GM12872 (cell line): ENCODE results near the gene TPSAB1.

Experiments used
- TF ChIP-seq, protein P1 (sequence below): IDR thresholded peaks from 3 replicates; pipeline ENCODE4 v1.5.1; 2011; ENCODE audit warnings: low read depth, mild to moderate bottlenecking, low read length, moderate library complexity; ENCODE audit not compliant: insufficient read depth

TPSAB1 gene

GRCh38 chr16:1261131-1261892 is 20.8 kb downstream of the TPSAB1 start:
- TF ChIP-seq, protein P1, sequence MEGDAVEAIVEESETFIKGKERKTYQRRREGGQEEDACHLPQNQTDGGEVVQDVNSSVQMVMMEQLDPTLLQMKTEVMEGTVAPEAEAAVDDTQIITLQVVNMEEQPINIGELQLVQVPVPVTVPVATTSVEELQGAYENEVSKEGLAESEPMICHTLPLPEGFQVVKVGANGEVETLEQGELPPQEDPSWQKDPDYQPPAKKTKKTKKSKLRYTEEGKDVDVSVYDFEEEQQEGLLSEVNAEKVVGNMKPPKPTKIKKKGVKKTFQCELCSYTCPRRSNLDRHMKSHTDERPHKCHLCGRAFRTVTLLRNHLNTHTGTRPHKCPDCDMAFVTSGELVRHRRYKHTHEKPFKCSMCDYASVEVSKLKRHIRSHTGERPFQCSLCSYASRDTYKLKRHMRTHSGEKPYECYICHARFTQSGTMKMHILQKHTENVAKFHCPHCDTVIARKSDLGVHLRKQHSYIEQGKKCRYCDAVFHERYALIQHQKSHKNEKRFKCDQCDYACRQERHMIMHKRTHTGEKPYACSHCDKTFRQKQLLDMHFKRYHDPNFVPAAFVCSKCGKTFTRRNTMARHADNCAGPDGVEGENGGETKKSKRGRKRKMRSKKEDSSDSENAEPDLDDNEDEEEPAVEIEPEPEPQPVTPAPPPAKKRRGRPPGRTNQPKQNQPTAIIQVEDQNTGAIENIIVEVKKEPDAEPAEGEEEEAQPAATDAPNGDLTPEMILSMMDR = no peak

DNA sequence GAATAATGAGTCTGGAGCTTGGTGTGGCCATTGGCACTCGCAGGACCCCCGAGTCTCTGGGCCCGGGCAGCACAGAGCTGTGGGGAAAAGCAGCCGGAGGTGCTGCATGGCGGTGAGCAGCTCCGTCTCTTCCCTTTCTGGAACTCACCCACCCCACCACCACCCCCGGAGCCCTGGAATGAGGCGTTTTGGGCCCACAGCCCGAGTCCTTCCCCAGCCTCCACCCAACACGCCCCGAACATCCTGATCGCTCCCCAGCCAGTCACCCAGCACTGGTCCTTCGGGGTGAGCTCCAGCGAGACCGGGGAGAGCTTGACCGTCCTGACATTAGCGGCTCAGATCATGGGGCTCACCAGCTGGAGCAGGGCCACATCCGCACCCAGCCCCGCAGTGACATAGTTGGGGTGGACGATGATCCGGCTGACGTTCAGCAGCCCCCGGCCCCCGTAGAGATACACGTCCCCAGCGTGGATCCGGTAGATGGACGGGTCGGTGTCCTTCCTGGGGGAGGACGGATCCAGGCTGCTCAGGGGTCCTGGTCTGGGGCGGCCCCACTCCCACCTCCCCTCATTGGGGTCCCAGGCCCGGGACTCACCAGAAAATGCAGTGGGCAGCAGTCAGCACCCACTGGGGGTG is 21.8 kb downstream of the TPSAB1 start:
- TF ChIP-seq, protein P1 = no peak

- TF ChIP-seq, protein P1 = no peak
Measured at GRCh38 chr16:1262846-1263221, 22.3 kb downstream of the TPSAB1 start.

DNA sequence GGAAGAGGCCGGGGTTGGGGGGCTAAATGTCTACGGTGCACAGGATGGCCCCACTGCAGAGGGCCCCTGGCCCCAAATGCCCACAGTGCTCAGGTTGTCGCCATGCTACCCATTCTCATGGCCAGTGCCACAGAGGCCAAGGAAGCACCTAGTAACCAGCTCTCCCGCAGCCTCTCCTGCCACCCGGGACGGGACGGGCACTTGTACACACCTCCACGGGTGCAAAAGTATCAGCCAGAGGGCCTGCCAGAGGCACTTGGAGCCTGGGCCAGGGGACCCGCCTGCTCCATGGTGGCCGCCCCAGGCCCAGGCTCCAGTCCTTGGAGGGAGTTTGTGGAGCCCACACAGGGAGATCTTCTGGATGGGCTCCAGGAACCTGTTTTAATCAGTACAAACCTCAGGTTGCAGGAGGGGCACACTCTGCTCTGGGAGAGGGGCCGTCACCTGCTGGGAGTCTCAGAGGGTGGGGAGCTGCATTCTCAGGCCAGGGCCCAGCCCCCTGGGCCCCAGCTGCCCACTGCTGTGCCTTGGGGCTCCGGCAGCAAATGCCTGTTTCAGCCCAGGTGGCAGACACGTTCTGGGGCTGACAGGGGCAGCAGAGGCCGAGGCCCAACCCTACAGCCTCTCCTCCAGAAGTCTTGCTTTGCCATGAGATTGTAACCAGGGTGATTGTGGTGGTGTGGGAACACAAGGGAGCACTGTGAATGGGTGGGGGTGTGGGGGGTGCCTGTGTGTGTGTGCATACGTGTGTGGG is 23.3 kb downstream of the TPSAB1 start:
- TF ChIP-seq, protein P1 = no peak

- TF ChIP-seq, protein P1 = no peak
Measured at GRCh38 chr16:1264345-1265089, 24.0 kb downstream of the TPSAB1 start.

- TF ChIP-seq, protein P1 = no peak
Measured at GRCh38 chr16:1265090-1265630, 24.7 kb downstream of the TPSAB1 start.
